GM19099 (cell line): Measurements from ENCODE around the gene SAT2.

Experiments
- POLR2A ChIP-seq: IDR thresholded peaks from 3 replicates; pipeline ENCODE4 v1.6.1; 2011; ENCODE audit warnings: low read depth; ENCODE audit not compliant: insufficient read length; ENCODE audit errors: extremely low read depth

SAT2 gene

GRCh38 chr17:7614425-7615264, 13.0 kb downstream of the SAT2 start, which contains the start of gene FXR2:
Gene FXR2 (minus strand): TSS chr17:7614897. CDS start chr17:7614532, 365 bp downstream.
- peak; percentile 73 for TF ChIP-seq POLR2A

- no peak for TF ChIP-seq POLR2A
These were observed 13.7 kb downstream of the SAT2 start for GRCh38 chr17:7613769-7614424.

- TF ChIP-seq POLR2A: no peak
These were observed 15.4 kb downstream of the SAT2 start for GRCh38 chr17:7612294-7612640.

- no peak for TF ChIP-seq POLR2A
These were observed 15.9 kb downstream of the SAT2 start for GRCh38 chr17:7611635-7612293.

GRCh38 chr17:7610641-7611040, 17.0 kb downstream of the SAT2 start:
- no peak for TF ChIP-seq POLR2A

- no peak for TF ChIP-seq POLR2A
These were observed 21.3 kb downstream of the SAT2 start for GRCh38 chr17:7606280-7606679.

- TF ChIP-seq POLR2A: no peak
These were observed 34.3 kb downstream of the SAT2 start for GRCh38 chr17:7593296-7593695.

GRCh38 chr17:7592422-7593021, 35.1 kb downstream of the SAT2 start:
- no peak for TF ChIP-seq POLR2A

- no peak for TF ChIP-seq POLR2A
These were observed 36.0 kb downstream of the SAT2 start for GRCh38 chr17:7591596-7591995.

- TF ChIP-seq POLR2A: no peak
These were observed 36.9 kb downstream of the SAT2 start for GRCh38 chr17:7590743-7591142.

- no peak for TF ChIP-seq POLR2A
These were observed 37.5 kb downstream of the SAT2 start, which contains the start of gene SOX15 for GRCh38 chr17:7589891-7590691. Gene SOX15 (minus strand): TSS chr17:7590094. CDS start chr17:7589676, 418 bp downstream.

GRCh38 chr17:7589204-7589868, 38.3 kb downstream of the SAT2 start:
- peak; percentile 12 for TF ChIP-seq POLR2A

GRCh38 chr17:7588553-7589203, 38.9 kb downstream of the SAT2 start:
- no peak for TF ChIP-seq POLR2A
